Transverse colon (tissue), 4 donors: ENCODE data around the gene PARP4. TPM values are rescaled to one million over a fixed set of nuclear protein-coding genes. Genes with fewer than 3 reads are reported as not detected.

Source experiments
- DNase-seq: peaks from one replicate; pipeline ENCODE4 v3.0.0-alpha.2; 2019
- H3K27ac ChIP-seq, 4 donors: fragments of 200-600 bp; sonication (generic); 2 replicates each; pipeline ENCODE4 v1.5.1; 2016 to 2018; ENCODE audit warnings: inconsistent platforms in 4 of 4
- H3K27me3 ChIP-seq: fragments of 200-600 bp; sonication (generic); 2 replicates; pipeline ENCODE4 v1.5.1; 2017; ENCODE audit warnings: inconsistent platforms
- H3K36me3 ChIP-seq, 4 donors: fragments of 200-600 bp; sonication (generic); 2 replicates each; pipeline ENCODE4 v1.5.1; 2017 to 2019; ENCODE audit warnings: inconsistent platforms in 4 of 4
- H3K4me1 ChIP-seq, 4 donors: fragments of 200-600 bp; sonication (generic); 2 replicates each; pipeline ENCODE4 v1.5.1; 2017 to 2020; ENCODE audit warnings: inconsistent platforms in 4 of 4
- H3K4me3 ChIP-seq, 4 donors: fragments of 200-600 bp; sonication (generic); 1 replicate in 1 of 4; 2 replicates in 3 of 4; pipeline versions ENCODE4 v1.5.1 to v1.6.1; 2017 to 2019; ENCODE audit warnings: inconsistent platforms in 4 of 4
- H3K9me3 ChIP-seq, 2 donors: fragments of 200-600 bp; sonication (generic); 2 replicates each; pipeline ENCODE4 v1.5.1; 2017 to 2019; ENCODE audit warnings: inconsistent platforms in 2 of 2
- CTCF ChIP-seq, 5 experiments: fragments of 200-600 bp in 3 of 5; fragments of 450-650 bp in 2 of 5; sonication (generic) in 3 of 5; IDR thresholded peaks; 1 replicate in 2 of 5; 2 replicates in 3 of 5; pipeline ENCODE4 v1.5.1; 2016 to 2017; ENCODE audit warnings: antibody characterized with exemption in 5 of 5, inconsistent platforms in 3 of 5, mild to moderate bottlenecking in 2 of 5, moderate library complexity in 1 of 5
- EP300 ChIP-seq: sonication (generic); formaldehyde crosslinking; IDR thresholded peaks from one replicate; pipeline ENCODE4 v1.6.1; 2017; ENCODE audit warnings: antibody characterized with exemption, low read depth
- POLR2A ChIP-seq: fragments of 450-650 bp; IDR thresholded peaks from one replicate; pipeline ENCODE4 v1.6.1; 2016; ENCODE audit warnings: antibody characterized with exemption, mild to moderate bottlenecking, moderate library complexity
- POLR2AphosphoS5 ChIP-seq, 3 donors: sonication (generic); formaldehyde crosslinking; IDR thresholded peaks; one replicate each; pipeline ENCODE4 v1.6.1; 2016; ENCODE audit warnings: antibody characterized with exemption in 3 of 3
- WGBS, 2 donors: methylation state at CpG; one replicate each; pipeline ENCODE4 v1.1.5; 2018; ENCODE audit warnings: low coverage in 1 of 2; 5-methylcytosine and 5-hydroxymethylcytosine counted together
- in situ Hi-C, 4 donors: fragments of 200-750 bp; cut with MboI; loops; one replicate each; pipeline versions ENCODE4 v1.15.0 to v1.15.1; 2017; ENCODE audit warnings: low sequenced_read_pairs in 3 of 4, low pct_ligation_motif_present in 1 of 4, low pct_unique_long_range_greater_than_20kb in 1 of 4
- intact Hi-C: fragments of 100-400 bp; cut with DNase I; formaldehyde crosslinking; loops from one replicate; pipeline ENCODE4 v1.15.1; 2023; ENCODE audit warnings: low total_unique reads
- total RNA-seq, 4 donors: library from RNA; depleted of rRNA; stranded (reverse); fragments of >200 nt; gene quantifications; one replicate each; pipeline ENCODE4 v1.1.0, GENCODE V29; 2016

Gene PARP4
- total RNA-seq, 4 donors from 2014 or later, result 120 to 176 (median 147) TPM

GRCh38 chr13:24463078-24463477, 49.5 kb downstream of the PARP4 start:
- in situ Hi-C loops, result no loop called here
- H3K4me1 ChIP-seq, result no peaks in the 10 kb centered on the region
- H3K4me3 ChIP-seq, result no peak overlapping the region
- H3K36me3 ChIP-seq, result peaks cover 0 to 54% (median 16%) of the 10 kb centered on the region in 4 donors
- no peak for DNase-seq
- H3K27me3 ChIP-seq, result no peaks in the 10 kb centered on the region
- H3K27ac ChIP-seq, result no peak overlapping the region
- intact Hi-C loops, result no loop called here
- WGBS, 2 donors, result 46 to 51% methylated on average over 2 of the region's 2 CpGs
- no peak for TF ChIP-seq POLR2AphosphoS5 (IDR thresholded peaks at IDR 0.05)
- TF ChIP-seq POLR2A, result no peak
- TF ChIP-seq CTCF (IDR thresholded peaks at IDR 0.05), result no peak
- no peak for TF ChIP-seq EP300
- H3K9me3 ChIP-seq, result no peaks in the 10 kb centered on the region

- WGBS, 2 donors, result 72 to 100% methylated on average over 1 to 5 of the region's 6 CpGs
- Histone ChIP-seq H3K27ac (no peak overlapping the region), H3K27me3 (no peaks in the 10 kb centered on the region), H3K4me1 (no peaks in the 10 kb centered on the region), H3K9me3 (no peaks in the 10 kb centered on the region), H3K36me3 (peaks cover 0 to 57% (median 19%) of the 10 kb centered on the region in 4 donors), H3K4me3 (no peak overlapping the region)
- in situ Hi-C loops (no loop called here), intact Hi-C loops (no loop called here)
- TF ChIP-seq EP300 (no peak), POLR2AphosphoS5 (IDR thresholded peaks at IDR 0.05) (no peak), CTCF (IDR thresholded peaks at IDR 0.05) (no peak), POLR2A (no peak)
- DNase-seq, result no peak
Observed at GRCh38 chr13:24460256-24460655, 52.3 kb downstream of the PARP4 start.

GRCh38 chr13:24459726-24460125, 52.9 kb downstream of the PARP4 start:
- peaks cover 0 to 61% (median 22%) of the 10 kb centered on the region in 4 donors for H3K36me3 ChIP-seq
- H3K4me3 ChIP-seq, result no peak overlapping the region
- DNase-seq, result no peak
- intact Hi-C loops (no loop called here), in situ Hi-C loops (no loop called here)
- TF ChIP-seq EP300, result no peak
- TF ChIP-seq POLR2A, result no peak
- TF ChIP-seq POLR2AphosphoS5 (IDR thresholded peaks at IDR 0.05), result no peak
- TF ChIP-seq CTCF (IDR thresholded peaks at IDR 0.05), result no peak
- H3K9me3 ChIP-seq, result no peaks in the 10 kb centered on the region
- no peaks in the 10 kb centered on the region for H3K4me1 ChIP-seq
- no peak overlapping the region for H3K27ac ChIP-seq
- 93 to 94% methylated on average over 3 of the region's 3 CpGs for WGBS, 2 donors
- no peaks in the 10 kb centered on the region for H3K27me3 ChIP-seq

- Histone ChIP-seq H3K9me3 (no peaks in the 10 kb centered on the region), H3K4me1 (no peaks in the 10 kb centered on the region), H3K27me3 (no peaks in the 10 kb centered on the region), H3K27ac (no peak overlapping the region), H3K4me3 (no peak overlapping the region), H3K36me3 (peaks cover 0 to 66% (median 23%) of the 10 kb centered on the region in 4 donors)
- in situ Hi-C loops, result no loop called here
- 44 to 50% methylated on average over 2 of the region's 2 CpGs for WGBS, 2 donors
- intact Hi-C loops, result no loop called here
- TF ChIP-seq EP300, result no peak
- DNase-seq, result no peak
Observed at GRCh38 chr13:24459234-24459633, 53.3 kb downstream of the PARP4 start.

GRCh38 chr13:24458736-24459135, 53.8 kb downstream of the PARP4 start:
- in situ Hi-C loops, result no loop called here
- no peak for DNase-seq

More at GRCh38 chr13:24458736-24459135, 53.8 kb downstream of the PARP4 start:
- 84 to 86% methylated on average over 4 of the region's 4 CpGs for WGBS, 2 donors
- H3K27me3 ChIP-seq, result no peaks in the 10 kb centered on the region
- TF ChIP-seq POLR2A, result no peak
- no peak for TF ChIP-seq EP300
- no peak for TF ChIP-seq POLR2AphosphoS5 (IDR thresholded peaks at IDR 0.05)
- no peak for TF ChIP-seq CTCF (IDR thresholded peaks at IDR 0.05)
- H3K9me3 ChIP-seq, result no peaks in the 10 kb centered on the region
- peaks cover 0 to 71% (median 26%) of the 10 kb centered on the region in 4 donors for H3K36me3 ChIP-seq
- no peak overlapping the region for H3K4me3 ChIP-seq
- no peaks in the 10 kb centered on the region for H3K4me1 ChIP-seq
- no peak overlapping the region for H3K27ac ChIP-seq
- intact Hi-C loops, result no loop called here
